ENCODE measurements around the gene GBF1.

The GBF1 gene

GRCh38 chr10:102230861-102231356 lies 14.4 kb upstream of the GBF1 start:
- no peaks in the 10 kb centered on the region for H3K9me3 ChIP-seq (ENCODE audit: low read depth, low read length)
- no peak overlapping the region for H3K27ac ChIP-seq
- no peaks in the 10 kb centered on the region for H3K36me3 ChIP-seq (ENCODE audit: insufficient read depth, low read length)
- DNase-seq (ENCODE audit: low read depth, low spot score), result no peak
- TF ChIP-seq POLR2AphosphoS5 (IDR thresholded peaks at IDR 0.05; ENCODE audit: borderline replicate concordance, low read depth, low read length), result no peak
- no peak overlapping the region for H3K9ac ChIP-seq (ENCODE audit: insufficient read length)
- peak overlapping the region; percentile 63 for H3K4me3 ChIP-seq

GRCh38 chr10:102231357-102232318 lies 13.7 kb upstream of the GBF1 start:
- no peaks in the 10 kb centered on the region for H3K36me3 ChIP-seq (ENCODE audit: insufficient read depth, low read length)
- no peak overlapping the region for H3K9ac ChIP-seq (ENCODE audit: insufficient read length)
- no peak for DNase-seq (ENCODE audit: low read depth, low spot score)

DNA sequence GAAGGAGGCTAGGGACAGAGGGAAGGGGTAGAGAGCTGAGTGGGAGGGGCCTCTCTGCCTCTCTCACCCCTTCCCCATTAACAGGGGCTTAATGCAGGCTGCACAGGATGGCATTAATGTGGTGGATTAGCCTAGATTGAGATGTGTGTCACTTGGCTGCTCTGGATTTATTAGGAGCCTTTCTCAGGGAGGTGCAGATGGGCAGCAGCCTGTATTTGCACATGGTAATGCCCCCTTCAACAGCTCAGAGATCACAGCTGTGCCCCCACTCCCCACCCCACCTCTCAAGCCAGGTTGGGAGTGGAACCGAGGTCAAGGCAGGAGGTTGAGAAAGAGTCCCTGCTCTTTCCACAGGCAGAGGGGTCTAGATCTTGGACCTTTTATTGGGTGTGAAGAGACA lies 11.3 kb upstream of the GBF1 start:
- Histone ChIP-seq H3K27ac (no peak overlapping the region), H3K4me3 (no peak overlapping the region), H3K9me3 (ENCODE audit: low read depth, low read length) (no peaks in the 10 kb centered on the region), H3K36me3 (ENCODE audit: insufficient read depth, low read length) (no peaks in the 10 kb centered on the region), H3K9ac (ENCODE audit: insufficient read length) (no peak overlapping the region)
- TF ChIP-seq EZH2 (IDR thresholded peaks at IDR 0.05), result no peak
- no peak for TF ChIP-seq FOXP2 (optimal IDR thresholded peaks at IDR 0.05; ENCODE audit: control extremely low read depth, extremely low read length, insufficient read depth)
- TF ChIP-seq POLR2AphosphoS5 (IDR thresholded peaks at IDR 0.05; ENCODE audit: borderline replicate concordance, low read depth, low read length), result no peak
- no peak for DNase-seq (ENCODE audit: low read depth, low spot score)

More at GRCh38 chr10:102231357-102232318, 13.7 kb upstream of the GBF1 start:
- TF ChIP-seq EZH2 (IDR thresholded peaks at IDR 0.05) (no peak), POLR2AphosphoS5 (IDR thresholded peaks at IDR 0.05; ENCODE audit: borderline replicate concordance, low read depth, low read length) (no peak), FOXP2 (optimal IDR thresholded peaks at IDR 0.05; ENCODE audit: control extremely low read depth, extremely low read length, insufficient read depth) (no peak)
- Histone ChIP-seq H3K27ac (no peak overlapping the region), H3K4me3 (no peak overlapping the region), H3K9me3 (ENCODE audit: low read depth, low read length) (no peaks in the 10 kb centered on the region)

- no peaks in the 10 kb centered on the region for H3K36me3 ChIP-seq (ENCODE audit: insufficient read depth, low read length)
- TF ChIP-seq POLR2AphosphoS5 (IDR thresholded peaks at IDR 0.05; ENCODE audit: borderline replicate concordance, low read depth, low read length) (no peak), EZH2 (IDR thresholded peaks at IDR 0.05) (no peak), FOXP2 (optimal IDR thresholded peaks at IDR 0.05; ENCODE audit: control extremely low read depth, extremely low read length, insufficient read depth) (no peak)
- DNase-seq (ENCODE audit: low read depth, low spot score), result no peak
Observed at GRCh38 chr10:102234888-102235597, 10.3 kb upstream of the GBF1 start.

GRCh38 chr10:102235598-102235920 lies 9.8 kb upstream of the GBF1 start:
- DNase-seq (ENCODE audit: low read depth, low spot score), result no peak
- TF ChIP-seq POLR2AphosphoS5 (IDR thresholded peaks at IDR 0.05; ENCODE audit: borderline replicate concordance, low read depth, low read length) (no peak), EZH2 (IDR thresholded peaks at IDR 0.05) (no peak), FOXP2 (optimal IDR thresholded peaks at IDR 0.05; ENCODE audit: control extremely low read depth, extremely low read length, insufficient read depth) (no peak)
- H3K9me3 ChIP-seq (ENCODE audit: low read depth, low read length), result no peaks in the 10 kb centered on the region
- no peak overlapping the region for H3K9ac ChIP-seq (ENCODE audit: insufficient read length)
- H3K27ac ChIP-seq, result no peak overlapping the region
- H3K4me3 ChIP-seq, result no peak overlapping the region
- H3K36me3 ChIP-seq (ENCODE audit: insufficient read depth, low read length), result no peaks in the 10 kb centered on the region

More at GRCh38 chr10:102234888-102235597, 10.3 kb upstream of the GBF1 start:
- Histone ChIP-seq H3K4me3 (no peak overlapping the region), H3K9ac (ENCODE audit: insufficient read length) (no peak overlapping the region), H3K9me3 (ENCODE audit: low read depth, low read length) (no peaks in the 10 kb centered on the region), H3K27ac (no peak overlapping the region)

GRCh38 chr10:102236006-102236405 lies 9.3 kb upstream of the GBF1 start:
- H3K9me3 ChIP-seq (ENCODE audit: low read depth, low read length), result no peaks in the 10 kb centered on the region
- no peak for DNase-seq (ENCODE audit: low read depth, low spot score)
- no peak overlapping the region for H3K9ac ChIP-seq (ENCODE audit: insufficient read length)
- H3K27ac ChIP-seq, result no peak overlapping the region
- H3K4me3 ChIP-seq, result no peak overlapping the region
- TF ChIP-seq FOXP2 (optimal IDR thresholded peaks at IDR 0.05; ENCODE audit: control extremely low read depth, extremely low read length, insufficient read depth) (no peak), POLR2AphosphoS5 (IDR thresholded peaks at IDR 0.05; ENCODE audit: borderline replicate concordance, low read depth, low read length) (no peak), EZH2 (IDR thresholded peaks at IDR 0.05) (no peak)
- H3K36me3 ChIP-seq (ENCODE audit: insufficient read depth, low read length), result no peaks in the 10 kb centered on the region

GRCh38 chr10:102237711-102238252 lies 7.5 kb upstream of the GBF1 start:
- Histone ChIP-seq H3K27ac (no peak overlapping the region), H3K36me3 (ENCODE audit: insufficient read depth, low read length) (no peaks in the 10 kb centered on the region), H3K4me3 (no peak overlapping the region), H3K9ac (ENCODE audit: insufficient read length) (no peak overlapping the region), H3K9me3 (ENCODE audit: low read depth, low read length) (no peaks in the 10 kb centered on the region)
- TF ChIP-seq POLR2AphosphoS5 (IDR thresholded peaks at IDR 0.05; ENCODE audit: borderline replicate concordance, low read depth, low read length), result no peak
- no peak for TF ChIP-seq EZH2 (IDR thresholded peaks at IDR 0.05)
- no peak for TF ChIP-seq FOXP2 (optimal IDR thresholded peaks at IDR 0.05; ENCODE audit: control extremely low read depth, extremely low read length, insufficient read depth)
- DNase-seq (ENCODE audit: low read depth, low spot score), result no peak

DNA sequence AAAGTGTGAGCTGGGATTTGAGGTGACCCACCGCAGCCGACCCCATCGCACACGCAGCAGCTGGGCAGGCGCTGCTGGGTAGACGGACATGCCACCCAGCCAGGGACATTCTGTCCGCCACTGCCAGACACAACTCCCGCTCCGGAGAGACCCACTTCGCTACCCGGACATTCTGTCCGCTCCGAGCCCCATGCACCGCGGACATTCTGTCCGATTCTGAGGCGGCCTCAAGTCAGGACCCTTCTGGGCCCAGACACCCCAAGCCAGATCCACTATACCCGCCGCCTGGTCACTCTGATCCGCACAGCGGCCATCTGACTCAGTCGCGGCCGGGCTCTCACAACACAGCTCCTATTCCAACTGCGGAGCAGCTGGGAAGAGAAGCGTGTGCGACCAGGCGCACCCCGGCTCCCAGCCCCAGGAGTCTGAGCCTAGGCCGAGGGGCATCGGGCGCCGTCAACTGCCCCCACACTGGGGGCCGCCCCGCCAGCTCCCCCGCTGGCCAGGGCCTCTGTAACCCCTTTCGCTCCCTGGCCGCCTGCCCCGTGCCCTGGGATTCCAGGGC lies 4.8 kb upstream of the GBF1 start:
- Histone ChIP-seq H3K9ac (ENCODE audit: insufficient read length) (no peak overlapping the region), H3K9me3 (ENCODE audit: low read depth, low read length) (no peaks in the 10 kb centered on the region), H3K4me3 (no peak overlapping the region), H3K27ac (no peak overlapping the region), H3K36me3 (ENCODE audit: insufficient read depth, low read length) (no peaks in the 10 kb centered on the region)
- no peak for TF ChIP-seq FOXP2 (optimal IDR thresholded peaks at IDR 0.05; ENCODE audit: control extremely low read depth, extremely low read length, insufficient read depth)
- no peak for TF ChIP-seq POLR2AphosphoS5 (IDR thresholded peaks at IDR 0.05; ENCODE audit: borderline replicate concordance, low read depth, low read length)
- TF ChIP-seq EZH2 (IDR thresholded peaks at IDR 0.05), result no peak
- no peak for DNase-seq (ENCODE audit: low read depth, low spot score)
